Measurements from ENCODE around the gene CACNA2D3. TPM values are rescaled to one million over a fixed set of nuclear protein-coding genes. Genes with fewer than 3 reads are reported as not detected.

The CACNA2D3 gene
- total RNA-seq, 1 experiment from 2014 or later = not detected

GRCh38 chr3:55085231-55085630 lies 962.9 kb downstream of the CACNA2D3 start:
- TF ChIP-seq EZH2phosphoT487 (IDR thresholded peaks at IDR 0.05; ENCODE audit: borderline replicate concordance, low read length) (no peak), CTCF (conservative IDR thresholded peaks at IDR 0.05; ENCODE audit: low read depth, low read length) (no peak), EZH2 (IDR thresholded peaks at IDR 0.05; ENCODE audit: low read length, unreplicated experiment) (no peak)
- no peaks in the 10 kb centered on the region for H4K20me1 ChIP-seq (ENCODE audit: low read length)
- no peak overlapping the region for H3K4me2 ChIP-seq (ENCODE audit: low read length)
- ATAC-seq (no peak), DNase-seq (no peak)
- no peaks in the 10 kb centered on the region for H3K79me2 ChIP-seq (ENCODE audit: low read length)
- H3K9ac ChIP-seq (ENCODE audit: low read length) = no peak overlapping the region
- H3K27me3 ChIP-seq (ENCODE audit: low read length) = peaks cover 26% of the 10 kb centered on the region
- H3F3A ChIP-seq (ENCODE audit: low read length, unreplicated experiment) = no peaks in the 10 kb centered on the region
- CTCF ChIA-PET = no interaction called here
- BruUV-seq (replicated peaks) = no TSS peak
- H3K27ac ChIP-seq (ENCODE audit: low read length) = no peak overlapping the region
- POLR2A ChIA-PET (ENCODE audit: unreplicated experiment) = no interaction called here
- no peak overlapping the region for H2AFZ ChIP-seq (ENCODE audit: low read length)
- no peaks in the 10 kb centered on the region for H3K9me2 ChIP-seq (replicated peaks; ENCODE audit: low read length)
- no peaks in the 10 kb centered on the region for H3K4me1 ChIP-seq (ENCODE audit: insufficient read depth, low read length)
- H3K4me3 ChIP-seq (ENCODE audit: low read length) = no peak overlapping the region
- intact Hi-C loops (cut with micrococcal nuclease) = no loop called here
- no peaks in the 10 kb centered on the region for H3K36me3 ChIP-seq (ENCODE audit: low read depth, low read length)
- no peaks in the 10 kb centered on the region for H3K9me3 ChIP-seq (ENCODE audit: low read length)

GRCh38 chr3:55089211-55089610 lies 966.9 kb downstream of the CACNA2D3 start:
- Histone ChIP-seq H3K9ac (ENCODE audit: low read length) (no peak overlapping the region), H3K9me2 (replicated peaks; ENCODE audit: low read length) (no peaks in the 10 kb centered on the region), H3K4me1 (ENCODE audit: insufficient read depth, low read length) (no peaks in the 10 kb centered on the region), H3K36me3 (ENCODE audit: low read depth, low read length) (no peaks in the 10 kb centered on the region), H3K4me2 (ENCODE audit: low read length) (no peak overlapping the region), H3K4me3 (ENCODE audit: low read length) (no peak overlapping the region), H3F3A (ENCODE audit: low read length, unreplicated experiment) (no peaks in the 10 kb centered on the region), H2AFZ (ENCODE audit: low read length) (no peak overlapping the region), H3K79me2 (ENCODE audit: low read length) (no peaks in the 10 kb centered on the region), H3K27ac (ENCODE audit: low read length) (no peak overlapping the region), H4K20me1 (ENCODE audit: low read length) (no peaks in the 10 kb centered on the region), H3K27me3 (ENCODE audit: low read length) (peaks cover 31% of the 10 kb centered on the region), H3K9me3 (ENCODE audit: low read length) (no peaks in the 10 kb centered on the region)
- no TSS peak for BruUV-seq (replicated peaks)
- POLR2A ChIA-PET (ENCODE audit: unreplicated experiment) = interaction anchor here (0.6 kb wide), 1 partner anchor 1488 kb away, joined by 7 read pairs; no protein-coding TSS in a partner anchor
- intact Hi-C loops (cut with micrococcal nuclease) = no loop called here
- DNase-seq (no peak), ATAC-seq (no peak)
- TF ChIP-seq EZH2phosphoT487 (IDR thresholded peaks at IDR 0.05; ENCODE audit: borderline replicate concordance, low read length) (no peak), CTCF (conservative IDR thresholded peaks at IDR 0.05; ENCODE audit: low read depth, low read length) (no peak), EZH2 (IDR thresholded peaks at IDR 0.05; ENCODE audit: low read length, unreplicated experiment) (no peak)
- CTCF ChIA-PET = no interaction called here

GRCh38 chr3:55090291-55090690 lies 967.9 kb downstream of the CACNA2D3 start:
- H3F3A ChIP-seq (ENCODE audit: low read length, unreplicated experiment) = no peaks in the 10 kb centered on the region
- intact Hi-C loops (cut with micrococcal nuclease) = no loop called here
- ChIA-PET POLR2A (ENCODE audit: unreplicated experiment) (interaction anchor here (0.6 kb wide), 2 partner anchors 41 to 396 kb away, joined by 3 to 13 read pairs; no protein-coding TSS in a partner anchor), CTCF (no interaction called here)
- no peak for ATAC-seq
- H3K9ac ChIP-seq (ENCODE audit: low read length) = no peak overlapping the region
- H3K4me3 ChIP-seq (ENCODE audit: low read length) = no peak overlapping the region
- TF ChIP-seq EZH2phosphoT487 (IDR thresholded peaks at IDR 0.05; ENCODE audit: borderline replicate concordance, low read length) = no peak
- no peak for TF ChIP-seq EZH2 (IDR thresholded peaks at IDR 0.05; ENCODE audit: low read length, unreplicated experiment)
- TF ChIP-seq CTCF (conservative IDR thresholded peaks at IDR 0.05; ENCODE audit: low read depth, low read length) = no peak
- no peak overlapping the region for H3K27ac ChIP-seq (ENCODE audit: low read length)
- H3K9me2 ChIP-seq (replicated peaks; ENCODE audit: low read length) = no peaks in the 10 kb centered on the region
- no peak overlapping the region for H2AFZ ChIP-seq (ENCODE audit: low read length)
- H3K4me2 ChIP-seq (ENCODE audit: low read length) = no peak overlapping the region
- no TSS peak for BruUV-seq (replicated peaks)
- no peaks in the 10 kb centered on the region for H3K9me3 ChIP-seq (ENCODE audit: low read length)
- H4K20me1 ChIP-seq (ENCODE audit: low read length) = no peaks in the 10 kb centered on the region
- no peaks in the 10 kb centered on the region for H3K4me1 ChIP-seq (ENCODE audit: insufficient read depth, low read length)
- no peak for DNase-seq
- H3K79me2 ChIP-seq (ENCODE audit: low read length) = no peaks in the 10 kb centered on the region
- peaks cover 31% of the 10 kb centered on the region for H3K27me3 ChIP-seq (ENCODE audit: low read length)
- H3K36me3 ChIP-seq (ENCODE audit: low read depth, low read length) = no peaks in the 10 kb centered on the region
